Endothelial cell of umbilical vein (primary cell): ENCODE measurements around the gene ALX3. TPM values are rescaled to one million over a fixed set of nuclear protein-coding genes. Genes with fewer than 3 reads are reported as not detected.

ENCODE experiments used
- BruUV-seq: library from RNA; stranded (reverse); fragments of 400-500 nt; replicated peaks from 2 replicates; lab custom pipeline; 2021; lab: Mats Ljungman, UMichigan
- CTCF ChIA-PET: fragments of 300-600, 350-600 bp; sonication (Branson Sonifier 250); formaldehyde crosslinking; loops from one replicate; lab custom pipeline; 2021; ENCODE audit warnings: antibody characterized with exemption, inconsistent platforms; lab: Charles Lee
- POLR2A ChIA-PET: fragments of 300-600, 350-600 bp; sonication (Branson Sonifier 250); formaldehyde crosslinking; loops from one replicate; lab custom pipeline; 2021; ENCODE audit warnings: antibody characterized with exemption, inconsistent platforms; lab: Charles Lee
- DNase-seq: peaks from one replicate; pipeline ENCODE4 v3.0.0-alpha.2; 2011; ENCODE audit warnings: low read depth, low spot score
- FAIRE-seq: peaks from 2 replicates; lab custom pipeline; 2011; peaks lifted over from hg19 to GRCh38; lab: Jason Lieb, UNC
- H2AFZ ChIP-seq: 2 replicates; pipeline ENCODE4 v1.6.0; 2012; ENCODE audit warnings: low read depth, low read length, control low read depth, inconsistent platforms
- H3K27ac ChIP-seq: 2 replicates; pipeline ENCODE4 v1.5.1; 2011; ENCODE audit warnings: low read depth, mild to moderate bottlenecking, control low read depth, low read length, moderate library complexity; ENCODE audit not compliant: insufficient read depth
- H3K27me3 ChIP-seq, 2 experiments: 2 replicates each; pipeline versions ENCODE4 v1.6.0 to v1.6.1; 2011; ENCODE audit warnings: low read length in 2 of 2, mixed read lengths in 1 of 2; ENCODE audit not compliant: control insufficient read depth in 2 of 2, insufficient read depth in 2 of 2
- H3K36me3 ChIP-seq, 2 experiments: 2 replicates in 1 of 2; 3 replicates in 1 of 2; pipeline ENCODE4 v1.5.1; 2011; ENCODE audit warnings: low read length in 2 of 2, mild to moderate bottlenecking in 1 of 2, moderate library complexity in 1 of 2; ENCODE audit not compliant: control insufficient read depth in 2 of 2, insufficient read depth in 2 of 2; ENCODE audit errors: extremely low read depth in 1 of 2
- H3K4me1 ChIP-seq: 3 replicates; pipeline ENCODE4 v1.5.1; 2011; ENCODE audit warnings: mild to moderate bottlenecking, low read length; ENCODE audit not compliant: control insufficient read depth, insufficient read depth; ENCODE audit errors: extremely low read depth
- H3K4me2 ChIP-seq: 2 replicates; pipeline ENCODE4 v1.6.1; 2011; ENCODE audit warnings: low read length, control low read depth, mixed read lengths; ENCODE audit not compliant: insufficient read depth
- H3K4me3 ChIP-seq, 3 experiments: fragments of 200-600 bp in 1 of 3; sonication (generic), shearing (Covaris generic) in 1 of 3; replicated peaks in 1 of 3; 2 replicates each; pipeline ENCODE4 v1.5.1; 2011 to 2016; ENCODE audit warnings: control low read depth in 3 of 3, low read length in 3 of 3, mild to moderate bottlenecking in 2 of 3, inconsistent platforms in 1 of 3, low read depth in 1 of 3, moderate library complexity in 1 of 3; ENCODE audit not compliant: insufficient read depth in 1 of 3
- H3K79me2 ChIP-seq: 2 replicates; pipeline ENCODE4 v1.6.0; 2012; ENCODE audit warnings: low read length, inconsistent platforms; ENCODE audit not compliant: control insufficient read depth, insufficient read depth
- H3K9ac ChIP-seq: replicated peaks from 2 replicates; pipeline ENCODE3; 2011; ENCODE audit warnings: low read length, control low read depth; ENCODE audit not compliant: insufficient read depth; ENCODE audit errors: extremely low read depth
- H3K9me1 ChIP-seq: replicated peaks from 3 replicates; pipeline ENCODE4 v1.6.0; 2011; ENCODE audit warnings: mild to moderate bottlenecking, low read length; ENCODE audit not compliant: control insufficient read depth, insufficient read depth; ENCODE audit errors: extremely low read depth
- H3K9me3 ChIP-seq: replicated peaks from 2 replicates; pipeline ENCODE4 v1.5.1; 2012; ENCODE audit warnings: low read length, inconsistent platforms; ENCODE audit not compliant: control insufficient read depth, insufficient read depth
- H4K20me1 ChIP-seq: replicated peaks from 2 replicates; pipeline ENCODE3; 2011; ENCODE audit warnings: mild to moderate bottlenecking, low read length; ENCODE audit not compliant: control insufficient read depth, insufficient read depth; ENCODE audit errors: extremely low read depth
- CTCF ChIP-seq, 2 donors: IDR thresholded peaks; 1 replicate in 1 of 2; 2 replicates in 1 of 2; pipeline ENCODE4 v1.5.1; 2011; ENCODE audit warnings: low read length in 2 of 2, mild to moderate bottlenecking in 2 of 2, moderate library complexity in 2 of 2, control low read depth in 1 of 2, inconsistent platforms in 1 of 2, low read depth in 1 of 2; ENCODE audit not compliant: insufficient read depth in 1 of 2; ENCODE audit errors: extremely low read depth in 1 of 2
- EZH2 ChIP-seq: IDR thresholded peaks from 2 replicates; pipeline ENCODE4 v1.6.1; 2012; ENCODE audit warnings: borderline replicate concordance, low read depth, mild to moderate bottlenecking, moderate library complexity, low read length, inconsistent platforms; ENCODE audit not compliant: severe bottlenecking
- FOS ChIP-seq: IDR thresholded peaks from 2 replicates; pipeline ENCODE4 v1.6.1; 2011; ENCODE audit warnings: mild to moderate bottlenecking, low read length, moderate library complexity, borderline replicate concordance; ENCODE audit not compliant: insufficient read depth
- GATA2 ChIP-seq: IDR thresholded peaks from 2 replicates; pipeline ENCODE4 v1.7.0; 2011; ENCODE audit warnings: low read depth, mild to moderate bottlenecking, moderate library complexity, mixed read lengths, low read length; ENCODE audit not compliant: insufficient read length, insufficient read depth
- JUN ChIP-seq: IDR thresholded peaks from 2 replicates; pipeline ENCODE4 v1.6.1; 2011; ENCODE audit warnings: borderline replicate concordance, low read depth; ENCODE audit not compliant: insufficient read length, insufficient read depth
- MAX ChIP-seq: IDR thresholded peaks from 2 replicates; pipeline ENCODE4 v1.6.1; 2011; ENCODE audit not compliant: insufficient read depth, insufficient read length
- MYC ChIP-seq: IDR thresholded peaks from one replicate; pipeline ENCODE4 v1.6.1; 2011; ENCODE audit warnings: mild to moderate bottlenecking, low read depth, low read length
- POLR2A ChIP-seq: IDR thresholded peaks from 2 replicates; pipeline ENCODE4 v1.6.1; 2012; ENCODE audit warnings: low read depth, mild to moderate bottlenecking, control low read depth, low read length
- POLR2AphosphoS5 ChIP-seq: IDR thresholded peaks from 2 replicates; pipeline ENCODE4 v1.6.1; 2012; ENCODE audit warnings: low read depth, mild to moderate bottlenecking, control low read depth, low read length, moderate library complexity; ENCODE audit not compliant: insufficient read depth
- dilution Hi-C: fragments of 300-500 bp; cut with MboI; formaldehyde crosslinking; loops from one replicate; pipeline ENCODE4 v1.15.0; 2019; ENCODE audit warnings: low sequenced_read_pairs; ENCODE audit not compliant: extremely low pct_ligation_motif_present
- intact Hi-C: fragments of 100-400 bp; cut with micrococcal nuclease; formaldehyde crosslinking; loops from one replicate; pipeline ENCODE4 v1.10.0; 2022
- polyA plus RNA-seq, 4 experiments: library from polyadenylated mRNA; depleted of rRNA in 3 of 4; stranded (reverse) in 3 of 4; unstranded in 1 of 4; fragments of >200 nt; gene quantifications; 2 replicates each; pipeline versions ENCODE4 v1.2.1 to v1.2.3, GENCODE V29; 2011 to 2012; ENCODE audit warnings: missing spikeins in 1 of 4
- total RNA-seq: library from RNA; stranded (reverse); gene quantifications from 2 replicates; pipeline ENCODE4 v1.2.3, GENCODE V29; 2021

ALX3 gene
- total and polyA plus RNA-seq, 2 donors (not counting 3 experiments of a cell fraction or from before 2014, with no cell fraction given): not detected

GRCh38 chr1:110059133-110059863, 11.2 kb downstream of the ALX3 start:
- dilution Hi-C loops (no loop called here), intact Hi-C loops (no loop called here)
- no peak overlapping the region for H3K4me2 ChIP-seq
- H2AFZ ChIP-seq: no peak overlapping the region
- H3K36me3 ChIP-seq: peaks cover 15 to 34% of the 10 kb centered on the region in 2 experiments
- H3K9ac ChIP-seq: no peak overlapping the region
- no peaks in the 10 kb centered on the region for H3K9me1 ChIP-seq
- ChIA-PET CTCF (interaction anchor here (0.9 to 3.9 kb wide), 12 partner anchors 9 to 283 kb away, joined by 3 to 20 read pairs (median 8); partner anchors contain the start of gene STRIP1), POLR2A (interaction anchor here (0.7 kb wide), 1 partner anchor 18 kb away, joined by 3 read pairs; no protein-coding TSS in a partner anchor)
- no peak for DNase-seq
- no peak for FAIRE-seq
- TF ChIP-seq MAX (no peak), MYC (no peak), POLR2A (no peak), JUN (no peak), GATA2 (no peak), POLR2AphosphoS5 (no peak), FOS (no peak), EZH2 (no peak), CTCF (IDR thresholded peaks at IDR 0.05; ENCODE audit: extremely low read depth in 1 of 2, insufficient read depth in 1 of 2, low read depth in 1 of 2, low read length in 2 of 2) (no peak)
- H3K4me3 ChIP-seq: no peak overlapping the region
- BruUV-seq: no TSS peak
- H3K79me2 ChIP-seq: no peaks in the 10 kb centered on the region
- no peaks in the 10 kb centered on the region for H3K4me1 ChIP-seq
- no peaks in the 10 kb centered on the region for H3K9me3 ChIP-seq
- H3K27ac ChIP-seq: no peak overlapping the region
- no peaks in the 10 kb centered on the region for H4K20me1 ChIP-seq
- no peaks in the 10 kb centered on the region for H3K27me3 ChIP-seq
